ENCODE data around the gene TSSK3. TPM values are rescaled to one million over a fixed set of nuclear protein-coding genes. Genes with fewer than 3 reads are reported as not detected.

TSSK3 gene
- total and polyA plus RNA-seq, 9 of the 15 experiments (the other 6 are each of a cell fraction or from before 2014, with no cell fraction given) = 0.27 to 2.8 (median 1.9) TPM

DNA sequence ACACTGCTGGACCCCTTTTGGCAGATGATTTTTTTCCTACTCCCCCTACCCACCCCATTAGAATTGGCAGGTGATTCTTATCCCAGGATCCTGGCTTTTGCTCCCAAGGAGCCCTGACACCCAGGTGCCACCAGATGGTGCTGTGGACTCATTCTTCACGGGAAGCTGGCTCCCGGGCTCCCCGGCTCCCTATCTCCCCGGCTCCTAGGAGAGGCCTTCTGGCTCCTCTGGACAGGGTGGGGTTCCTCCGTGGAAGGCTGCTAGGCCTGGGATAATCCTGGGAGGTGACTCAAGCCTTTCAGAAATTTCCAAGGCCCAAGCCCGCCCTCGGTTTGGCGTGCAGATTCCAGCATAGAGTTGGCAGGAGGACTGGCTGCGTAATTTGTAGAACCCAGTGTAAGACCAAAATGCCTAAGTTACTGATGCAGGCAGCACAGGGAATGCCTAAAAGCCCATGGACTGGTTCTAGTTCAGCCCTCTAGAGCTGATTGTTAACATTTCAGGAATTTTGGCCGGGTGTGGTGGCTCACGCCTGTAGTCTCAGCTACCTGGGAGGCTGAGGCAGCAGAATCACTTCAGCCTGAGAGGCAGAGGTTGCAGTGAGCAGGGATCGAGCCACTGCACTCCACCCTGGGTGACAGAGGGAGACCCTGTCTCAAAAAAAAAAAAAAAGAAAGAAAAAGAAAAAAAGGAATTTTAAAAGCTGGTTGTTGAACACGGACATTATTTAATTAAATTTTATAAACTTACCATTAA is 38.7 kb downstream of the TSSK3 start (continued):
- no peak for TF ChIP-seq NFE2L1 (tag; IDR thresholded peaks at IDR 0.05; ENCODE audit: borderline replicate concordance, low read depth)
- TF ChIP-seq JUND (IDR thresholded peaks at IDR 0.05; ENCODE audit: borderline replicate concordance, low read depth, low read length) = peak; percentile 48; the same call in 1 of the 2 replicates
- TF ChIP-seq JUND (tag; IDR thresholded peaks at IDR 0.05; ENCODE audit: borderline replicate concordance, low read depth, low read length) = no peak; the same call in 2 of the 3 replicates
- TF ChIP-seq TBP (optimal IDR thresholded peaks at IDR 0.05; ENCODE audit: low read depth, low read length) = peak; percentile 18
- TF ChIP-seq REST (IDR thresholded peaks at IDR 0.05; ENCODE audit: borderline replicate concordance) = peak; percentile 80; the same call in 1 of the 2 replicates
- no peak for TF ChIP-seq REST (CRISPR knock-in tag; IDR thresholded peaks at IDR 0.05; ENCODE audit: low read depth)
- TF ChIP-seq, protein P1, sequence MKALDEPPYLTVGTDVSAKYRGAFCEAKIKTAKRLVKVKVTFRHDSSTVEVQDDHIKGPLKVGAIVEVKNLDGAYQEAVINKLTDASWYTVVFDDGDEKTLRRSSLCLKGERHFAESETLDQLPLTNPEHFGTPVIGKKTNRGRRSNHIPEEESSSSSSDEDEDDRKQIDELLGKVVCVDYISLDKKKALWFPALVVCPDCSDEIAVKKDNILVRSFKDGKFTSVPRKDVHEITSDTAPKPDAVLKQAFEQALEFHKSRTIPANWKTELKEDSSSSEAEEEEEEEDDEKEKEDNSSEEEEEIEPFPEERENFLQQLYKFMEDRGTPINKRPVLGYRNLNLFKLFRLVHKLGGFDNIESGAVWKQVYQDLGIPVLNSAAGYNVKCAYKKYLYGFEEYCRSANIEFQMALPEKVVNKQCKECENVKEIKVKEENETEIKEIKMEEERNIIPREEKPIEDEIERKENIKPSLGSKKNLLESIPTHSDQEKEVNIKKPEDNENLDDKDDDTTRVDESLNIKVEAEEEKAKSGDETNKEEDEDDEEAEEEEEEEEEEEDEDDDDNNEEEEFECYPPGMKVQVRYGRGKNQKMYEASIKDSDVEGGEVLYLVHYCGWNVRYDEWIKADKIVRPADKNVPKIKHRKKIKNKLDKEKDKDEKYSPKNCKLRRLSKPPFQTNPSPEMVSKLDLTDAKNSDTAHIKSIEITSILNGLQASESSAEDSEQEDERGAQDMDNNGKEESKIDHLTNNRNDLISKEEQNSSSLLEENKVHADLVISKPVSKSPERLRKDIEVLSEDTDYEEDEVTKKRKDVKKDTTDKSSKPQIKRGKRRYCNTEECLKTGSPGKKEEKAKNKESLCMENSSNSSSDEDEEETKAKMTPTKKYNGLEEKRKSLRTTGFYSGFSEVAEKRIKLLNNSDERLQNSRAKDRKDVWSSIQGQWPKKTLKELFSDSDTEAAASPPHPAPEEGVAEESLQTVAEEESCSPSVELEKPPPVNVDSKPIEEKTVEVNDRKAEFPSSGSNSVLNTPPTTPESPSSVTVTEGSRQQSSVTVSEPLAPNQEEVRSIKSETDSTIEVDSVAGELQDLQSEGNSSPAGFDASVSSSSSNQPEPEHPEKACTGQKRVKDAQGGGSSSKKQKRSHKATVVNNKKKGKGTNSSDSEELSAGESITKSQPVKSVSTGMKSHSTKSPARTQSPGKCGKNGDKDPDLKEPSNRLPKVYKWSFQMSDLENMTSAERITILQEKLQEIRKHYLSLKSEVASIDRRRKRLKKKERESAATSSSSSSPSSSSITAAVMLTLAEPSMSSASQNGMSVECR (CRISPR knock-in tag; IDR thresholded peaks at IDR 0.05) = no peak
- TF ChIP-seq MED1 (CRISPR knock-in tag; IDR thresholded peaks at IDR 0.05; ENCODE audit: borderline replicate concordance) = no peak
- TF ChIP-seq KAT8 (IDR thresholded peaks at IDR 0.05; ENCODE audit: low read depth) = no peak
- TF ChIP-seq, protein P2, sequence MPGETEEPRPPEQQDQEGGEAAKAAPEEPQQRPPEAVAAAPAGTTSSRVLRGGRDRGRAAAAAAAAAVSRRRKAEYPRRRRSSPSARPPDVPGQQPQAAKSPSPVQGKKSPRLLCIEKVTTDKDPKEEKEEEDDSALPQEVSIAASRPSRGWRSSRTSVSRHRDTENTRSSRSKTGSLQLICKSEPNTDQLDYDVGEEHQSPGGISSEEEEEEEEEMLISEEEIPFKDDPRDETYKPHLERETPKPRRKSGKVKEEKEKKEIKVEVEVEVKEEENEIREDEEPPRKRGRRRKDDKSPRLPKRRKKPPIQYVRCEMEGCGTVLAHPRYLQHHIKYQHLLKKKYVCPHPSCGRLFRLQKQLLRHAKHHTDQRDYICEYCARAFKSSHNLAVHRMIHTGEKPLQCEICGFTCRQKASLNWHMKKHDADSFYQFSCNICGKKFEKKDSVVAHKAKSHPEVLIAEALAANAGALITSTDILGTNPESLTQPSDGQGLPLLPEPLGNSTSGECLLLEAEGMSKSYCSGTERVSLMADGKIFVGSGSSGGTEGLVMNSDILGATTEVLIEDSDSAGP (CRISPR knock-in tag; IDR thresholded peaks at IDR 0.05) = no peak
- TF ChIP-seq TCF7 (IDR thresholded peaks at IDR 0.05; ENCODE audit: borderline replicate concordance) = 0 out of 2 replicates have a peak, but pooled peaks have one; percentile 37
- TF ChIP-seq NR2C2 (CRISPR knock-in tag; IDR thresholded peaks at IDR 0.05) = no peak
- no peak for TF ChIP-seq NR2C2 (tag; IDR thresholded peaks at IDR 0.05)
